SK-N-SH (cell line): ENCODE measurements around the gene HOXC10. TPM values are rescaled to one million over a fixed set of nuclear protein-coding genes. Genes with fewer than 3 reads are reported as not detected.

ENCODE experiments used
- CTCF ChIA-PET: fragments of 300-600, 350-600 bp; formaldehyde crosslinking; extraction: SDS; loops from one replicate; lab custom pipeline; 2021; lab: Yijun Ruan, JAX
- POLR2A ChIA-PET: fragments of 350-600 bp; sonication (Branson Sonifier 250); formaldehyde crosslinking; extraction: SDS; loops from one replicate; lab custom pipeline; 2020; ENCODE audit warnings: antibody characterized with exemption, inconsistent platforms; lab: Yijun Ruan, JAX
- DNase-seq: peaks from one replicate; pipeline ENCODE4 v3.0.0; 2012
- H2AFZ ChIP-seq: fragments of 200-600 bp; sonication (generic); 2 replicates; pipeline ENCODE4 v1.8.1; 2016; ENCODE audit warnings: antibody characterized with exemption, mild to moderate bottlenecking, low read depth
- H3F3A ChIP-seq: fragments of 200-600 bp; sonication (generic); replicated peaks from 2 replicates; pipeline ENCODE3; 2016; ENCODE audit warnings: antibody characterized with exemption, mild to moderate bottlenecking; ENCODE audit not compliant: insufficient read depth
- H3K27ac ChIP-seq, 2 experiments: fragments of 200-500 bp in 1 of 2; fragments of 200-600 bp in 1 of 2; sonication (Bioruptor generic) in 1 of 2; sonication (generic), shearing (Covaris generic) in 1 of 2; 2 replicates each; pipeline versions ENCODE4 v1.5.1 to v1.6.1; 2014 to 2016; ENCODE audit warnings: low read depth in 2 of 2, inconsistent platforms in 1 of 2, low read length in 1 of 2, mild to moderate bottlenecking in 1 of 2, mixed read lengths in 1 of 2
- H3K27me3 ChIP-seq: fragments of 200-600 bp; sonication (generic), shearing (Covaris generic); 2 replicates; pipeline ENCODE4 v1.6.1; 2016; ENCODE audit warnings: mixed run types; ENCODE audit not compliant: insufficient read depth
- H3K36me3 ChIP-seq, 2 experiments: fragments of 200-500 bp in 1 of 2; fragments of 200-600 bp in 1 of 2; sonication (Bioruptor generic) in 1 of 2; sonication (generic) in 1 of 2; replicated peaks in 1 of 2; 2 replicates each; pipeline versions ENCODE3 to v1.5.1; 2014 to 2016; ENCODE audit warnings: low read length in 1 of 2, mild to moderate bottlenecking in 1 of 2; ENCODE audit not compliant: insufficient read depth in 2 of 2, control insufficient read depth in 1 of 2
- H3K4me1 ChIP-seq, 2 experiments: fragments of 200-500 bp in 1 of 2; fragments of 200-600 bp in 1 of 2; sonication (Bioruptor generic) in 1 of 2; sonication (generic), shearing (Covaris generic) in 1 of 2; 2 replicates each; pipeline versions ENCODE4 v1.5.1 to v1.6.1; 2014 to 2016; ENCODE audit warnings: low read depth in 1 of 2, low read length in 1 of 2, mixed run types in 1 of 2; ENCODE audit not compliant: insufficient read depth in 2 of 2, control insufficient read depth in 1 of 2
- H3K4me2 ChIP-seq: fragments of 200-600 bp; sonication (generic), shearing (Covaris generic); 2 replicates; pipeline ENCODE4 v1.6.1; 2017; ENCODE audit warnings: mixed run types
- H3K4me3 ChIP-seq, 2 experiments: fragments of 200-500 bp in 1 of 2; fragments of 200-600 bp in 1 of 2; sonication (Bioruptor generic) in 1 of 2; sonication (generic), shearing (Covaris generic) in 1 of 2; 2 replicates each; pipeline versions ENCODE4 v1.5.1 to v1.8.1; 2014 to 2016; ENCODE audit warnings: low read depth in 2 of 2, inconsistent platforms in 1 of 2, low read length in 1 of 2, mild to moderate bottlenecking in 1 of 2, mixed read lengths in 1 of 2, moderate library complexity in 1 of 2
- H3K79me2 ChIP-seq: fragments of 200-600 bp; sonication (generic); 2 replicates; pipeline ENCODE4 v1.8.1; 2017; ENCODE audit warnings: mild to moderate bottlenecking; ENCODE audit not compliant: insufficient read depth
- H3K9ac ChIP-seq: fragments of 200-600 bp; sonication (generic); 2 replicates; pipeline ENCODE4 v1.6.1; 2017; ENCODE audit warnings: mixed run types
- H3K9me2 ChIP-seq: fragments of 200-600 bp; sonication (generic); 2 replicates; pipeline ENCODE4 v1.6.1; 2017; ENCODE audit warnings: mixed run types
- H3K9me3 ChIP-seq: fragments of 200-600 bp; sonication (generic); 2 replicates; pipeline ENCODE4 v1.6.1; 2017; ENCODE audit warnings: mixed run types, mild to moderate bottlenecking, moderate library complexity
- H4K20me1 ChIP-seq: fragments of 200-600 bp; sonication (generic); 2 replicates; pipeline ENCODE4 v1.6.1; 2017; ENCODE audit warnings: mild to moderate bottlenecking, mixed run types; ENCODE audit not compliant: insufficient read depth
- CHD2 ChIP-seq: fragments of 150-350 bp; IDR thresholded peaks from 2 replicates; pipeline ENCODE4 v1.6.1; 2018; ENCODE audit warnings: low read length; ENCODE audit not compliant: partially characterized antibody
- FOXM1 ChIP-seq: IDR thresholded peaks from 2 replicates; pipeline ENCODE4 v1.4.0; 2012; ENCODE audit warnings: low read depth, mild to moderate bottlenecking
- GATA2 ChIP-seq: sonication (generic); formaldehyde crosslinking; IDR thresholded peaks from 2 replicates; pipeline ENCODE4 v1.5.0; 2020; ENCODE audit warnings: mild to moderate bottlenecking, missing genetic modification reagents
- SIN3A ChIP-seq: IDR thresholded peaks from 2 replicates; pipeline ENCODE4 v1.6.1; 2012; ENCODE audit warnings: low read depth, mild to moderate bottlenecking, low read length, moderate library complexity, borderline replicate concordance
- TAF1 ChIP-seq: IDR thresholded peaks from 2 replicates; pipeline ENCODE4 v1.6.1; 2012; ENCODE audit warnings: low read depth, mild to moderate bottlenecking, low read length, moderate library complexity, borderline replicate concordance
- TCF12 ChIP-seq: IDR thresholded peaks from 2 replicates; pipeline ENCODE4 v1.4.0; 2012
- TEAD4 ChIP-seq: IDR thresholded peaks from 2 replicates; pipeline ENCODE4 v1.4.0; 2012; ENCODE audit warnings: mild to moderate bottlenecking, borderline replicate concordance; ENCODE audit not compliant: insufficient read depth
- YY1 ChIP-seq: IDR thresholded peaks from 2 replicates; pipeline ENCODE4 v1.4.0; 2012; ENCODE audit warnings: low read depth, mild to moderate bottlenecking
- WGBS: methylation state at CpG from one replicate; pipeline ENCODE4 v1.1.6; 2017; ENCODE audit warnings: low lambda C conversion rate; 5-methylcytosine and 5-hydroxymethylcytosine counted together
- polyA plus RNA-seq, 3 experiments: library from polyadenylated mRNA; depleted of rRNA; stranded (reverse); fragments of >200 nt; gene quantifications; 2 replicates each; pipeline ENCODE4 v1.2.3, GENCODE V29; 2012
- TF ChIP-seq, protein P1 (sequence below): IDR thresholded peaks from 2 replicates; pipeline ENCODE4 v1.4.0; 2012; ENCODE audit warnings: low read depth
- TF ChIP-seq, protein P2 (sequence below): fragments of 150-350 bp; IDR thresholded peaks from 2 replicates; pipeline ENCODE4 v1.6.1; 2016; ENCODE audit warnings: mild to moderate bottlenecking, low read depth, low read length
- TF ChIP-seq, protein P3 (sequence below): fragments of 200-600 bp; sonication (generic); IDR thresholded peaks from 2 replicates; pipeline ENCODE4 v1.6.1; 2017; ENCODE audit warnings: antibody characterized with exemption, mild to moderate bottlenecking, moderate library complexity

Gene HOXC10
- polyA plus RNA-seq, 1 of the 3 experiments (the other 2 are of a cell fraction) = 0.03 TPM

DNA sequence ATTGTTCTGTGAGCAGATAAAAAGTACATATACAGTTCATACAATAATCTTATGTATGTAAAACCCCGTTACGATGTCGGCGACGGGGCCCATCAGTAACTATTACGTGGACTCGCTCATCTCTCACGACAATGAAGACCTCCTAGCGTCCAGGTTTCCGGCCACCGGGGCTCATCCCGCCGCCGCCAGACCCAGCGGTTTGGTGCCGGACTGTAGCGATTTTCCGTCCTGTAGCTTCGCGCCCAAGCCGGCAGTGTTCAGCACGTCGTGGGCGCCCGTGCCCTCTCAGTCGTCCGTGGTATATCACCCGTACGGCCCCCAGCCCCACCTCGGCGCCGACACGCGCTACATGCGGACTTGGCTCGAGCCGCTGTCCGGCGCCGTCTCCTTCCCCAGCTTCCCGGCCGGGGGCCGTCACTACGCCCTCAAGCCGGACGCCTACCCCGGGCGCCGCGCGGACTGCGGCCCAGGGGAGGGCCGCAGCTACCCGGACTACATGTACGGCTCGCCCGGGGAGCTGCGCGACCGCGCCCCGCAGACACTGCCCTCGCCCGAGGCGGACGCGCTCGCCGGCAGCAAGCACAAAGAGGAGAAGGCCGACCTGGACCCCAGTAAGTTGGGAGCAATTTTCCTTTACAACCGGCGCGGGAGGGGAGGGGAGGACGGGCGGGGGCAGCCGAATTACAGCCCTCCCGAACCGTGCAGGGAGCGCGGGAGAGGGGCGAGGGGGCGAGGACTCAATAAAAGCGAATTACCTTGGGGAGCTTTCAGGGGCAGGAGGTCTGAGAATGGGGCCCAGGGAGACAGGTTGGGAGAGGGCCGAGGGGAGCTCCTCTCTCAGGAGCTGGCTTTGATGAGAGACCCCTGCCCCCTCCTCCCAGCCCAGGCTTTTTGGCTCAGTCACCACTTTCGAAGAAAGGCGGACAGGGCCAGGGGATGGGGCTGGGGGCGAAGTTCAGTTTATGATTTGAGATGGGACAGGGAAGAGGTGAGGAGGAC, 15.5 kb downstream of the HOXC10 start, which contains the start of gene HOXC9:
Gene HOXC9, plus strand, starts transcription at position 46 of the 999 bp plus-strand sequence. Its CDS starts 28 bp downstream, at position 74.
- DNase-seq = peak; percentile 75
- H3K4me1 ChIP-seq = peaks cover 0 to 15% of the 10 kb centered on the region in 2 experiments; a peak in 2 of 4 replicates
- H3F3A ChIP-seq = no peaks in the 10 kb centered on the region
- no peaks in the 10 kb centered on the region for H4K20me1 ChIP-seq
- H3K79me2 ChIP-seq = no peaks in the 10 kb centered on the region
- POLR2A ChIA-PET = interaction anchor here (0.7 to 2.1 kb wide), 5 partner anchors 12 to 207 kb away, joined by 3 to 5 read pairs (median 3); no protein-coding TSS in a partner anchor
- H3K4me3 ChIP-seq = peak within 1 kb of the TSS; percentile 76 to 80
- H3K4me2 ChIP-seq = peak within 1 kb of the TSS; percentile 99
- no peaks in the 10 kb centered on the region for H3K9me2 ChIP-seq
- peak within 1 kb of the TSS; percentile 100 for H2AFZ ChIP-seq
- CTCF ChIA-PET = interaction anchor here (0.7 to 24.5 kb wide), 23 partner anchors 9 to 399 kb away, joined by 3 to 568 read pairs (median 5); partner anchors contain the start of genes HOXC10, HOXC5 and SMUG1
- peaks cover 21% of the 10 kb centered on the region for H3K27me3 ChIP-seq
- H3K9me3 ChIP-seq = no peaks in the 10 kb centered on the region
- H3K36me3 ChIP-seq = no peaks in the 10 kb centered on the region
- peak within 1 kb of the TSS; percentile 89 for H3K9ac ChIP-seq
- H3K27ac ChIP-seq = peak within 1 kb of the TSS; percentile 24 to 78; a peak in 3 of 4 replicates
- TF ChIP-seq GATA2 (CRISPR knock-in tag) = no peak
- TF ChIP-seq YY1 = no peak
- TF ChIP-seq SIN3A = no peak
- 0 out of 2 replicates have a peak, but pooled peaks have one; percentile 8 for TF ChIP-seq TAF1
- no peak for TF ChIP-seq TCF12
- TF ChIP-seq, protein P1, sequence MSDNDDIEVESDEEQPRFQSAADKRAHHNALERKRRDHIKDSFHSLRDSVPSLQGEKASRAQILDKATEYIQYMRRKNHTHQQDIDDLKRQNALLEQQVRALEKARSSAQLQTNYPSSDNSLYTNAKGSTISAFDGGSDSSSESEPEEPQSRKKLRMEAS = peak; percentile 71
- 7% methylated on average over 23 of the region's 87 CpGs for WGBS

DNA sequence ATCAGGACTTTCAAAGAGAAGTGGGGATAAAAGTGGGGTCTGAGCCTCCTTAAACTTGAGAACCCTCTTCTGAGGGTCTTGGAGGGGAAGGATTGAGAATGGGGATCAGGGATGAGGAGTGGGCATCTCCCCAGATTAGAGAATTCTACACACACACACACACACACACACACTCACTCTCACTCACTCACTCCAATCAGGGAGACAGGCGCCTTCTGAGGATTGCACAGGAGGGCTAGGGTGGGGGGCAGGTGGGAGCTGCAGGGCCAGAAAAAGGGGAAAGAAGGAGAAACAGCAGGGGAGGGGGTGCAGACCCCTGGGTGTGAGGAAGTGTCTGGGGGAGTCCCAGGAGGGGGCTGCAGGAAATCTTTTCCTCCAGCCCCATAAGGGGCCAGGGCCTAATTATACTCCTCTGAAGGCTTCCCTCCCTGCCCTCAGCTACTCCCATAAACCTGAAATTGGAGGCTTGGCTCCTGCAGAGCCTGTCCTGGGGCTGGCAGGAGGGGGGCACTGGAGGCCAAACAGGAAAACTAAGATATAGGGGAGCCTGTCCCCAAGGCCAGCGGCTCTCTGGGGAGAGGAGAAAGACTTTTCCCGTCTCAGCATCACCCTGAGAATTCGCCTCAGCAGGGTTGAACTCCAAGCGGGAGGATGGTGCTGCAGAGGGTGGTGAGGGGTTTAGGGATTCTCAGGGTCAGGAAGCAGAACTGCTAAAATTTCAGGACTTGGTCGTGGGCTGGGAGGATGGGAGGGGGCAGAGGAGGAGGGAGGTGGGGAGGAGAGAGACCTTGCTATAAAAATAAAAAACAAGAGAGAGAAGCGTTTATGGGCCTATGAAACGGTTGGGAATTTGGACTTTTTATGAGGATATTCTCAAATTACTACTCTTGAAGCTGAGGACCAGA, 16.6 kb downstream of the HOXC10 start:
- no peaks in the 10 kb centered on the region for H3K9me2 ChIP-seq
- H3K4me3 ChIP-seq = peak overlapping the region in 1 of 2 experiments; percentile 80; a peak in 1 of 4 replicates
- no peak overlapping the region for H2AFZ ChIP-seq
- TF ChIP-seq, protein P1 = no peak
- TF ChIP-seq CHD2 = no peak
- TF ChIP-seq TEAD4 = no peak
- TF ChIP-seq GATA2 (CRISPR knock-in tag) = no peak
- no peak for TF ChIP-seq TAF1
- TF ChIP-seq, protein P2, sequence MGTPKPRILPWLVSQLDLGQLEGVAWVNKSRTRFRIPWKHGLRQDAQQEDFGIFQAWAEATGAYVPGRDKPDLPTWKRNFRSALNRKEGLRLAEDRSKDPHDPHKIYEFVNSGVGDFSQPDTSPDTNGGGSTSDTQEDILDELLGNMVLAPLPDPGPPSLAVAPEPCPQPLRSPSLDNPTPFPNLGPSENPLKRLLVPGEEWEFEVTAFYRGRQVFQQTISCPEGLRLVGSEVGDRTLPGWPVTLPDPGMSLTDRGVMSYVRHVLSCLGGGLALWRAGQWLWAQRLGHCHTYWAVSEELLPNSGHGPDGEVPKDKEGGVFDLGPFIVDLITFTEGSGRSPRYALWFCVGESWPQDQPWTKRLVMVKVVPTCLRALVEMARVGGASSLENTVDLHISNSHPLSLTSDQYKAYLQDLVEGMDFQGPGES = no peak
- TF ChIP-seq FOXM1 = no peak
- TF ChIP-seq, protein P3, sequence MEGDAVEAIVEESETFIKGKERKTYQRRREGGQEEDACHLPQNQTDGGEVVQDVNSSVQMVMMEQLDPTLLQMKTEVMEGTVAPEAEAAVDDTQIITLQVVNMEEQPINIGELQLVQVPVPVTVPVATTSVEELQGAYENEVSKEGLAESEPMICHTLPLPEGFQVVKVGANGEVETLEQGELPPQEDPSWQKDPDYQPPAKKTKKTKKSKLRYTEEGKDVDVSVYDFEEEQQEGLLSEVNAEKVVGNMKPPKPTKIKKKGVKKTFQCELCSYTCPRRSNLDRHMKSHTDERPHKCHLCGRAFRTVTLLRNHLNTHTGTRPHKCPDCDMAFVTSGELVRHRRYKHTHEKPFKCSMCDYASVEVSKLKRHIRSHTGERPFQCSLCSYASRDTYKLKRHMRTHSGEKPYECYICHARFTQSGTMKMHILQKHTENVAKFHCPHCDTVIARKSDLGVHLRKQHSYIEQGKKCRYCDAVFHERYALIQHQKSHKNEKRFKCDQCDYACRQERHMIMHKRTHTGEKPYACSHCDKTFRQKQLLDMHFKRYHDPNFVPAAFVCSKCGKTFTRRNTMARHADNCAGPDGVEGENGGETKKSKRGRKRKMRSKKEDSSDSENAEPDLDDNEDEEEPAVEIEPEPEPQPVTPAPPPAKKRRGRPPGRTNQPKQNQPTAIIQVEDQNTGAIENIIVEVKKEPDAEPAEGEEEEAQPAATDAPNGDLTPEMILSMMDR = no peak
- H3K36me3 ChIP-seq = no peaks in the 10 kb centered on the region
- H3K27me3 ChIP-seq = peaks cover 13% of the 10 kb centered on the region; the same call in 1 of the 2 replicates
- WGBS = 88% methylated on average over 8 of the region's 8 CpGs
- ChIA-PET CTCF (interaction anchor here (1.3 to 24.5 kb wide), 9 partner anchors 10 to 367 kb away, joined by 3 to 568 read pairs (median 57); partner anchors contain the start of genes HOXC10 and SMUG1), POLR2A (interaction anchor here (2.1 kb wide), 1 partner anchor 13 kb away, joined by 5 read pairs; no protein-coding TSS in a partner anchor)
- H3K4me2 ChIP-seq = peak overlapping the region; percentile 99; the same call in 1 of the 2 replicates
- no peaks in the 10 kb centered on the region for H3K9me3 ChIP-seq
- no peaks in the 10 kb centered on the region for H3K79me2 ChIP-seq
- H3K27ac ChIP-seq = no peak overlapping the region
- no peak for DNase-seq
- H3K9ac ChIP-seq = no peak overlapping the region; the same call in 1 of the 2 replicates
- H3F3A ChIP-seq = no peaks in the 10 kb centered on the region
- H4K20me1 ChIP-seq = no peaks in the 10 kb centered on the region
- H3K4me1 ChIP-seq = peaks cover 0 to 18% of the 10 kb centered on the region in 2 experiments; a peak in 2 of 4 replicates
